ENCODE data around the gene PRR18. TPM values are rescaled to one million over a fixed set of nuclear protein-coding genes. Genes with fewer than 3 reads are reported as not detected.

Gene PRR18
- total RNA-seq, 1 donor from 2014 or later: not detected

DNA sequence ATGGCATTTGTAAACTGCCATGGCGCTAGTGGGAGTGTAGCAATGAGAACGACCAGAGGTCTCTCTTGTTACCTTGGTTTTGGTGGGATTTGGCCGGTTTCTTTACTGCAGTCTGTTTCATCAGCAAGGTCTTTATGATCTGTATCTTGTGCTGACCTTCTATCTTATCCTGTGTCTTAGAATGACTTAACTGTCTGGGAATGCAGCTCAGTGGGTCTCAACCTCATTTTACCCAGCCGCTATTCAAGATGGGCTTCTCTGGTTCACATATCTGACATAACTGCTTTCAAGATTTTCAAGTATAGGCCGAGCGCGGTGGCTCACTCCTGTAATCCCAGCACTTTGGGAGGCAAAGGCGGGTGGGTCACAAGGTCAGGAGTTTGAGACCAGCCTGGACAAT is 36.0 kb upstream of the PRR18 start:
- H3K9me3 Mint-ChIP-seq (ENCODE audit: unreplicated experiment): no peaks in the 10 kb centered on the region
- no peak for DNase-seq (ENCODE audit: extremely low spot score, unreplicated experiment)
- no peak overlapping the region for H3K27ac Mint-ChIP-seq (ENCODE audit: unreplicated experiment)
- H3K4me1 Mint-ChIP-seq (ENCODE audit: unreplicated experiment): peaks cover 13% of the 10 kb centered on the region
- H3K27me3 Mint-ChIP-seq (ENCODE audit: unreplicated experiment): peaks cover 25% of the 10 kb centered on the region
- no peak overlapping the region for H3K4me3 Mint-ChIP-seq (ENCODE audit: unreplicated experiment)
- H3K36me3 Mint-ChIP-seq (ENCODE audit: unreplicated experiment): no peaks in the 10 kb centered on the region
- TF ChIP-seq, protein P1, sequence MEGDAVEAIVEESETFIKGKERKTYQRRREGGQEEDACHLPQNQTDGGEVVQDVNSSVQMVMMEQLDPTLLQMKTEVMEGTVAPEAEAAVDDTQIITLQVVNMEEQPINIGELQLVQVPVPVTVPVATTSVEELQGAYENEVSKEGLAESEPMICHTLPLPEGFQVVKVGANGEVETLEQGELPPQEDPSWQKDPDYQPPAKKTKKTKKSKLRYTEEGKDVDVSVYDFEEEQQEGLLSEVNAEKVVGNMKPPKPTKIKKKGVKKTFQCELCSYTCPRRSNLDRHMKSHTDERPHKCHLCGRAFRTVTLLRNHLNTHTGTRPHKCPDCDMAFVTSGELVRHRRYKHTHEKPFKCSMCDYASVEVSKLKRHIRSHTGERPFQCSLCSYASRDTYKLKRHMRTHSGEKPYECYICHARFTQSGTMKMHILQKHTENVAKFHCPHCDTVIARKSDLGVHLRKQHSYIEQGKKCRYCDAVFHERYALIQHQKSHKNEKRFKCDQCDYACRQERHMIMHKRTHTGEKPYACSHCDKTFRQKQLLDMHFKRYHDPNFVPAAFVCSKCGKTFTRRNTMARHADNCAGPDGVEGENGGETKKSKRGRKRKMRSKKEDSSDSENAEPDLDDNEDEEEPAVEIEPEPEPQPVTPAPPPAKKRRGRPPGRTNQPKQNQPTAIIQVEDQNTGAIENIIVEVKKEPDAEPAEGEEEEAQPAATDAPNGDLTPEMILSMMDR (IDR thresholded peaks at IDR 0.05): no peak

DNA sequence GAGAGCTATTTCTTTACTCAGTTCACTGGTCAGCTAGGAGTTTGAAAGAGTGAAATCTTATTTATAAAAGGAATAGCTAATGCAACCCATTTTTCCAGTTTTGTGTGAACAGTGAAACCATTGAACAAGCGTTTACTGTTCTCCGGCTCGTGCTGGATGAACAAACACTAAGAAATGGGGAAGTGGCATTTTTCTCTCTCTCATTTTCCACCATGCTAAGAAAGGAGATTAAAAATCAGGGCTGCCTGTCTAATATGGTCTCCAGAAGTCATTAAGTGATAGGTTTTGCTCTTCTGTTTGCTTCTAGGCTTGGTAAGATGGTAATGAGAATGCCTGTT is 34.9 kb upstream of the PRR18 start:
- no peak for DNase-seq (ENCODE audit: extremely low spot score, unreplicated experiment)
- TF ChIP-seq, protein P1 (IDR thresholded peaks at IDR 0.05): no peak
- Mint-ChIP-seq H3K4me3 (ENCODE audit: unreplicated experiment) (peak overlapping the region; percentile 94), H3K4me1 (ENCODE audit: unreplicated experiment) (peaks cover 13% of the 10 kb centered on the region), H3K9me3 (ENCODE audit: unreplicated experiment) (no peaks in the 10 kb centered on the region), H3K27ac (ENCODE audit: unreplicated experiment) (peak overlapping the region; percentile 80), H3K27me3 (ENCODE audit: unreplicated experiment) (peaks cover 18% of the 10 kb centered on the region), H3K36me3 (ENCODE audit: unreplicated experiment) (no peaks in the 10 kb centered on the region)

DNA sequence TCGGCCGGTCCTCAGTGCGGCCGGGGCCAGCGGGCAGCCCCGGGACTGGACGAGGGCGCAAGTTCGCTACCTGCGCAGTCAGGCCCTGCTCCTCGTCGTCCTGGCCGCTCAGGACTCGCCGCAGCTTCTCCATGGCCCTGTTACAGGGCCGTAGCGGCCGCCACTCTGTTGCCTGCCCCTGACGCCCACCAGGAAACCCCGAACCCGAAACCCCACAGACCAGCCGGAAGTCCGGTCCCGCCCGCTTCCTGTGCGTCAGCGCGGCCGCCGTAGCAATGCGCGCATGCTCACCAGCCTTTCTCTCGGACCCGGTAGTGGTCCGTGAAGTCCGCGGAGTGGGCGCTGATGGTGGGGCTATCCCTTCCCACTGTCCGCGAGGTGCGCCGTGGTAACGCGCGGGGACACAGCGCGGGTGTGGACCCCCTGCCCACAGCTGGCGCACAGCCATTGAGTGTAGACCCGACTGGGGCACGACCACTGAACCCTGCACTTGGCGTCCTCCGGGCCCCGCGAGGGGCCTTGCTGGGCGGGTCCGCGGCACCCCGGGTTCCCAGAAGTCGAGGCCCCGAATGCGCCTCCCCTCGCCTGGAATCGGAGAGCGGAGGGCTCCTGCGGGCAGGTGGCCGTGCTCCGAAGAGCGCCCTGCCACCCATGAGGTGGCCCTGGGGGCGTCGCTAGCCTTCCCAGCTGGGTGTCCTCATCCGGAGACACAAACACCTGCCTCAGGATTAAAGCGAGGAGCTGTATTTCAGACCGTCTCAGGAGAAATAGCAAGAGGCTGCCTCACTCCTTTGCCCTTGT is 34.4 kb upstream of the PRR18 start, which contains the start of gene SFT2D1:
Gene SFT2D1 (minus strand): TSS at position 197 of the 801 bp plus-strand sequence. CDS start 64 bp downstream, at position 133.
- Mint-ChIP-seq H3K36me3 (ENCODE audit: unreplicated experiment) (no peaks in the 10 kb centered on the region), H3K4me1 (ENCODE audit: unreplicated experiment) (peaks cover 13% of the 10 kb centered on the region), H3K27ac (ENCODE audit: unreplicated experiment) (peak within 1 kb of the TSS; percentile 80), H3K9me3 (ENCODE audit: unreplicated experiment) (no peaks in the 10 kb centered on the region), H3K27me3 (ENCODE audit: unreplicated experiment) (peaks cover 13% of the 10 kb centered on the region), H3K4me3 (ENCODE audit: unreplicated experiment) (peak within 1 kb of the TSS; percentile 94)
- DNase-seq (ENCODE audit: extremely low spot score, unreplicated experiment): peak; percentile 94
- TF ChIP-seq, protein P1 (IDR thresholded peaks at IDR 0.05): no peak

DNA sequence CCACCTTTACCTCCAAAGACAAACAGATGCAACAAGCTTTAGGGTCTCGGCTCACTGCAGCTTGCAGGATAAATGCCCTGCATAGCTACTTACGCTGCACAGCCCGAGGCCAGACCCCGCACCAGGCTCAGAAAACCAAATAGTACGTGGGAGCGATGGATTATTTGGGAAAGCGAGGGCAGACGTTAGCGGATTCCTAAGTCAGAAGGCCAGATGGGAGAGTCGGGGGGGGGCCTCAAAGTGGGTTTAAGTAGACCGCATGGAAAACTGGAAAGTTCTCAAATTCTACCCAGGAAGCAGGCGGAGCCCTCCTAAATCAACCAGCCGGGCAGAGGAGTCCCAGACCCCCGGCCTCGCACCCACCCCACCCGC is 33.8 kb upstream of the PRR18 start:
- Mint-ChIP-seq H3K27me3 (ENCODE audit: unreplicated experiment) (peaks cover 10% of the 10 kb centered on the region), H3K27ac (ENCODE audit: unreplicated experiment) (peak overlapping the region; percentile 80), H3K4me3 (ENCODE audit: unreplicated experiment) (peak overlapping the region; percentile 94), H3K36me3 (ENCODE audit: unreplicated experiment) (no peaks in the 10 kb centered on the region), H3K4me1 (ENCODE audit: unreplicated experiment) (peaks cover 15% of the 10 kb centered on the region), H3K9me3 (ENCODE audit: unreplicated experiment) (no peaks in the 10 kb centered on the region)
- no peak for DNase-seq (ENCODE audit: extremely low spot score, unreplicated experiment)
- TF ChIP-seq, protein P1 (IDR thresholded peaks at IDR 0.05): no peak

DNA sequence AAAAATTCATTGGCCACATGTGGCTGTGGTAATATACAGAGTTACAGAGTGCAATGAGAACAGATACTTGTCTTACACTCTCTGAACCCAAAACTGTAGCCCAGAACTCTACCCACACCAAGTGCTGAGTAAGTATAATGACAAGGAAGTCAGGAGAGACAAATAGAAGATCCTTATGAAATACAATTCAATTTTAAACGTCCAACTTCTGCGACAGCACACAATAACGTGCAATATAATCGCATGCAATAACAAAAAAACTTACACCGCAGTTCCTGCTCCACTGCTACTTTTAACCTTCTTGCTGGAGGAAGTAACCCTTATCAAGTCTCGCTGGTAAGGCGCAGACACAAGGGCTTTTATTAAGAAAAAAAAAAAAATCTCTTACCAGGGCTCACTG is 33.3 kb upstream of the PRR18 start:
- Mint-ChIP-seq H3K27me3 (ENCODE audit: unreplicated experiment) (peaks cover 5% of the 10 kb centered on the region), H3K4me1 (ENCODE audit: unreplicated experiment) (peaks cover 15% of the 10 kb centered on the region), H3K4me3 (ENCODE audit: unreplicated experiment) (peak overlapping the region; percentile 94), H3K36me3 (ENCODE audit: unreplicated experiment) (no peaks in the 10 kb centered on the region), H3K9me3 (ENCODE audit: unreplicated experiment) (no peaks in the 10 kb centered on the region), H3K27ac (ENCODE audit: unreplicated experiment) (peak overlapping the region; percentile 80)
- TF ChIP-seq, protein P1 (IDR thresholded peaks at IDR 0.05): no peak
- no peak for DNase-seq (ENCODE audit: extremely low spot score, unreplicated experiment)
